SJCRH30 (cell line): ENCODE results near the gene SMAP1. TPM values are rescaled to one million over a fixed set of nuclear protein-coding genes. Genes with fewer than 3 reads are reported as not detected.

ENCODE experiments used
- DNase-seq, 2 experiments: peaks; one replicate each; pipeline ENCODE4 v3.0.0-alpha.2; 2015 to 2020
- H3K27ac ChIP-seq: fragments of 250-450 bp; sonication (Bioruptor Pico); 2 replicates; pipeline ENCODE4 v1.5.1; 2020; ENCODE audit warnings: mild to moderate bottlenecking, moderate library complexity
- H3K27me3 ChIP-seq: fragments of 250-450 bp; sonication (Bioruptor Pico); 2 replicates; pipeline ENCODE4 v1.5.1; 2020; ENCODE audit warnings: mild to moderate bottlenecking, moderate library complexity
- H3K36me3 ChIP-seq: fragments of 250-450 bp; sonication (Bioruptor Pico); 2 replicates; pipeline ENCODE4 v1.5.1; 2020; ENCODE audit warnings: mild to moderate bottlenecking, moderate library complexity
- H3K4me1 ChIP-seq: fragments of 250-450 bp; sonication (Bioruptor Pico); 2 replicates; pipeline ENCODE4 v1.5.1; 2020; ENCODE audit warnings: mild to moderate bottlenecking, moderate library complexity
- H3K4me3 ChIP-seq: fragments of 250-450 bp; sonication (Bioruptor Pico); 2 replicates; pipeline ENCODE4 v1.5.1; 2020; ENCODE audit warnings: mild to moderate bottlenecking, moderate library complexity
- H3K9me3 ChIP-seq: fragments of 250-450 bp; sonication (Bioruptor Pico); replicated peaks from 2 replicates; pipeline ENCODE4 v1.5.1; 2020; ENCODE audit warnings: mild to moderate bottlenecking, moderate library complexity
- total RNA-seq: library from RNA; depleted of rRNA; stranded (reverse); fragments of >200 nt; shearing (Covaris generic); gene quantifications from 2 replicates; pipeline ENCODE4 v1.2.3, GENCODE V29; 2014

Gene SMAP1
- total RNA-seq, 1 experiment from 2014 or later, result 35.5 TPM

- no peak overlapping the region for H3K27ac ChIP-seq
- no peaks in the 10 kb centered on the region for H3K27me3 ChIP-seq
- H3K4me3 ChIP-seq, result no peak overlapping the region
- no peaks in the 10 kb centered on the region for H3K36me3 ChIP-seq
- H3K9me3 ChIP-seq, result no peaks in the 10 kb centered on the region
- no peaks in the 10 kb centered on the region for H3K4me1 ChIP-seq
- DNase-seq, result no peak
Measured at GRCh38 chr6:70820778-70821177, 153.1 kb downstream of the SMAP1 start.

GRCh38 chr6:70821751-70822150, 154.1 kb downstream of the SMAP1 start:
- Histone ChIP-seq H3K4me3 (no peak overlapping the region), H3K27me3 (no peaks in the 10 kb centered on the region), H3K27ac (no peak overlapping the region), H3K9me3 (no peaks in the 10 kb centered on the region), H3K4me1 (no peaks in the 10 kb centered on the region), H3K36me3 (no peaks in the 10 kb centered on the region)
- no peak for DNase-seq

- no peaks in the 10 kb centered on the region for H3K27me3 ChIP-seq
- no peak overlapping the region for H3K27ac ChIP-seq
- H3K4me3 ChIP-seq, result no peak overlapping the region
- H3K4me1 ChIP-seq, result no peaks in the 10 kb centered on the region
- no peak for DNase-seq
- H3K36me3 ChIP-seq, result no peaks in the 10 kb centered on the region
- H3K9me3 ChIP-seq, result no peaks in the 10 kb centered on the region
Measured at GRCh38 chr6:70823651-70824050, 156.0 kb downstream of the SMAP1 start.

GRCh38 chr6:70831427-70831826, 163.7 kb downstream of the SMAP1 start:
- H3K36me3 ChIP-seq, result no peaks in the 10 kb centered on the region
- no peaks in the 10 kb centered on the region for H3K4me1 ChIP-seq
- H3K27me3 ChIP-seq, result no peaks in the 10 kb centered on the region
- H3K4me3 ChIP-seq, result no peak overlapping the region
- H3K9me3 ChIP-seq, result peaks cover 4% of the 10 kb centered on the region; the same call in 1 of the 2 replicates
- no peak for DNase-seq
- no peak overlapping the region for H3K27ac ChIP-seq

- no peaks in the 10 kb centered on the region for H3K4me1 ChIP-seq
- no peaks in the 10 kb centered on the region for H3K27me3 ChIP-seq
- H3K9me3 ChIP-seq, result peaks cover 4% of the 10 kb centered on the region; the same call in 1 of the 2 replicates
- no peaks in the 10 kb centered on the region for H3K36me3 ChIP-seq
- DNase-seq, result no peak
- H3K27ac ChIP-seq, result no peak overlapping the region
- no peak overlapping the region for H3K4me3 ChIP-seq
Measured at GRCh38 chr6:70834520-70834919, 166.8 kb downstream of the SMAP1 start.

- DNase-seq, result no peak
- Histone ChIP-seq H3K9me3 (no peaks in the 10 kb centered on the region), H3K36me3 (no peaks in the 10 kb centered on the region), H3K27me3 (no peaks in the 10 kb centered on the region), H3K27ac (no peak overlapping the region), H3K4me3 (no peak overlapping the region), H3K4me1 (no peaks in the 10 kb centered on the region)
Measured at GRCh38 chr6:70838907-70839285, 171.2 kb downstream of the SMAP1 start.

GRCh38 chr6:70839286-70840266, 171.9 kb downstream of the SMAP1 start:
- Histone ChIP-seq H3K36me3 (no peaks in the 10 kb centered on the region), H3K9me3 (no peaks in the 10 kb centered on the region), H3K4me3 (no peak overlapping the region), H3K4me1 (no peaks in the 10 kb centered on the region), H3K27ac (no peak overlapping the region), H3K27me3 (no peaks in the 10 kb centered on the region)
- no peak for DNase-seq

- Histone ChIP-seq H3K4me3 (no peak overlapping the region), H3K36me3 (no peaks in the 10 kb centered on the region), H3K9me3 (no peaks in the 10 kb centered on the region), H3K27ac (no peak overlapping the region), H3K27me3 (no peaks in the 10 kb centered on the region), H3K4me1 (no peaks in the 10 kb centered on the region)
- DNase-seq, result no peak
Measured at GRCh38 chr6:70841112-70841511, 173.4 kb downstream of the SMAP1 start.

GRCh38 chr6:70842541-70842940, 174.9 kb downstream of the SMAP1 start:
- Histone ChIP-seq H3K27me3 (no peaks in the 10 kb centered on the region), H3K4me3 (no peak overlapping the region), H3K9me3 (no peaks in the 10 kb centered on the region), H3K4me1 (no peaks in the 10 kb centered on the region), H3K36me3 (no peaks in the 10 kb centered on the region), H3K27ac (no peak overlapping the region)
- no peak for DNase-seq

- no peak overlapping the region for H3K4me3 ChIP-seq
- H3K4me1 ChIP-seq, result no peaks in the 10 kb centered on the region
- H3K27ac ChIP-seq, result no peak overlapping the region
- no peak for DNase-seq
- no peaks in the 10 kb centered on the region for H3K27me3 ChIP-seq
- no peaks in the 10 kb centered on the region for H3K36me3 ChIP-seq
- H3K9me3 ChIP-seq, result no peaks in the 10 kb centered on the region; the same call in 1 of the 2 replicates
Measured at GRCh38 chr6:70843328-70843918, 175.7 kb downstream of the SMAP1 start.

GRCh38 chr6:70844301-70844700, 176.6 kb downstream of the SMAP1 start:
- H3K4me1 ChIP-seq, result no peaks in the 10 kb centered on the region
- H3K27ac ChIP-seq, result no peak overlapping the region
- H3K4me3 ChIP-seq, result no peak overlapping the region
- 0 out of 2 replicates have a peak, but pooled peaks cover 3% of the 10 kb centered on the region for H3K36me3 ChIP-seq
- no peaks in the 10 kb centered on the region for H3K27me3 ChIP-seq
- H3K9me3 ChIP-seq, result no peaks in the 10 kb centered on the region; the same call in 1 of the 2 replicates
- DNase-seq, result no peak

GRCh38 chr6:70846207-70846835, 178.6 kb downstream of the SMAP1 start:
- H3K27ac ChIP-seq, result no peak overlapping the region
- 0 out of 2 replicates have a peak, but pooled peaks cover 3% of the 10 kb centered on the region for H3K36me3 ChIP-seq
- H3K4me1 ChIP-seq, result no peaks in the 10 kb centered on the region
- H3K27me3 ChIP-seq, result no peaks in the 10 kb centered on the region
- no peaks in the 10 kb centered on the region; the same call in none of the 2 replicates for H3K9me3 ChIP-seq
- DNase-seq, result peak; percentile 13 to 30
- H3K4me3 ChIP-seq, result no peak overlapping the region

- Histone ChIP-seq H3K4me1 (no peaks in the 10 kb centered on the region), H3K27me3 (no peaks in the 10 kb centered on the region), H3K27ac (no peak overlapping the region), H3K36me3 (0 out of 2 replicates have a peak, but pooled peaks cover 3% of the 10 kb centered on the region), H3K9me3 (no peaks in the 10 kb centered on the region; the same call in none of the 2 replicates), H3K4me3 (no peak overlapping the region)
- DNase-seq, result no peak
Measured at GRCh38 chr6:70847106-70848084, 179.7 kb downstream of the SMAP1 start.
